GM18870 (cell line): Measurements from ENCODE around the gene GPN1.
"Not testable (repeated sequence)": the region's sequence is repeated elsewhere in the genome, so short reads cannot be mapped to it uniquely, and the experiment has no call there.

ENCODE experiments used
- ATAC-seq: cut with Tn5 transposase; IDR thresholded peaks from one replicate; pipeline ENCODE4 v1.9.1; 2021; ENCODE audit warnings: moderate library complexity; ENCODE audit not compliant: unreplicated experiment

Gene GPN1

DNA sequence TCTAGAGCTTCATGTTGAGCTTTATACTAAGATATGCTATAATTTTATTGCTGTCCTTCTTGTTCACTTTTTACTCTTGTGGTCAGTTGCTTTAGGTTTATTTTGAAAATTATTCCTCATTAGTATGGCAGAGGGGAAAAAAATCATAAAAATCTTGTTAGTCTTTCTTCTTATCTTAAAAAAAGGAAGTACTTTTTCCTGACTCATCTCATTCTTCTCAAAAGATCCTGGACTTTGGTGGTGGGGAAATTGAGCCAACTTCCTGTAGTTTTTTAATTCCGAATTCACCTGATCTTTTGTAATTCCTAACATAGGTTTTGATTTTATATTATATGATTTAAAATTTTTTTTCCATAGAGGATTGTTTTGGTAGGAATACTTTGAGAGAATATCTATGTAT is 38.6 kb downstream of the GPN1 start:
- no peak for ATAC-seq

DNA sequence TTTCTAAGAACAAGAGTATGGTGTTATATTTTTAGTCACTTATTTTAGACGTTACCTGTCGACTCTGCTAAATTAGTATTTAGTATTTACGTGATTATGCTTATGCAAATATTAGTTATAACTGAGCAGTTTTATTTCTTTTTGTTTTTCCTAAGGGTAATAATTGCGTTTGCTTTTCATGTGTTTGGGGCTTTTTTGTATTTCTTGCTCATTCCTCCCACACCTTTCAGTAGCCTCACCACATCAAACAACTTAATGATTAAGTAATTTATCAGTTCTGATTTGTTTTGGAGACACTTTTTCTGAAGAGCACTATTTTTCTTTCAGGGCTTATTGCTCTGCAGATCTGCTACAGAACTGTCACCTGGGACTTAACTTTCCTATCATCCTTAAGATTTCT is 42.4 kb downstream of the GPN1 start:
- no peak for ATAC-seq

DNA sequence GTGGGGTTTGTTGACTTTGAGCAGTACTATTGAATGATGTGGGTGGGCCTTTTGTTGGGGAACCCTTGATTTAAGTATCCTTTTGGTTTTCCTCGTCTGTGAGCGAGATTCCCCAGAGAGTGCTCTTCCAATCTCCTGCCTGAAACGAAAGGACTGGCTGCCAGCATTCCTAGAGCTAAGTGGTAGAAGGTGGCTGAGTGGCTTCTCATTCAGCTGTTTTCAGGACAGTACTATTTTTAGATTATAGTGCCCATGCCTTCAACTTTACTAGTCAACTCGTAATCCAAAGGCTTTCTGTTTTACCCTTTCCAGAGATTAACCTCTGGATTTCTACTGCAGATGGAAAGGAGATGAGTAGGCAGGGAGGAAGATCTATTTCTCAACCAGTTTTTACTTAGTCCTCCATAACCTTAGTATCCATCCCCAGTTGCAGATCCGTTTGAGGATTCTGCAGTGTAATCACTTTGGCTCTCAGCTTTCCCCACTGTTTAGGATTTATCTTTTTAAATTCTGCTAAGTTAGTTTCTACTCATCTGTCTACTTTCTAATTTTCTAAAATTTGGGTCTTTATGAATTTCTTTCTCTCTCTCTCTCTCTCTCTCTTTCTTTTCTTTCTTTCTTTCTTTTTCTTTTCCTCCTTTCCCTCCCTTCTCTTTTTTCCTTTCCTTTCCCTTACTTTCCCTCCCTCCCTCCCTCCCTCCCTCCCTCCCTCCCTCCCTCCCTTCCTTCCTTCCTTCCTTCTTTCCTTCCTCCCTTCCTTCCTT is 44.1 kb downstream of the GPN1 start:
- ATAC-seq: no peak

DNA sequence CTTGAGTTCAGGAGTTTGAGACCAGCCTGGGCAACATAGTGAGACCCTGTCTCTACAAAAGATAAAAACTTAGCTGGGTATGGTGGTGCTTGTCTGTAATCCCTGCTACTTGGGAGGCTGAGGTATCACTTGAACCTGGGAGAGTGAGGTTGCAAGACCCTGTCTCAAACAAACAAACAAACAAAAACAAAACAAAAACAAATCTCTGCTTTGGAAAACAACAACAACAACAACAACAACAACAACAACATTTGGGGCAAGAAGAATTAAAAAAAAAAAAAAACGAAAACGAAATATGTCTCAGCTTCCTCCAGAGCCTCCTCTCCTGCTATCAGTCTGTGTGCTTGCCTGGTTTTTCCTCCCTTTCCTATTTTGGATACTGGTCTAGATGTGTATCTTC is 51.7 kb downstream of the GPN1 start:
- ATAC-seq: no peak

DNA sequence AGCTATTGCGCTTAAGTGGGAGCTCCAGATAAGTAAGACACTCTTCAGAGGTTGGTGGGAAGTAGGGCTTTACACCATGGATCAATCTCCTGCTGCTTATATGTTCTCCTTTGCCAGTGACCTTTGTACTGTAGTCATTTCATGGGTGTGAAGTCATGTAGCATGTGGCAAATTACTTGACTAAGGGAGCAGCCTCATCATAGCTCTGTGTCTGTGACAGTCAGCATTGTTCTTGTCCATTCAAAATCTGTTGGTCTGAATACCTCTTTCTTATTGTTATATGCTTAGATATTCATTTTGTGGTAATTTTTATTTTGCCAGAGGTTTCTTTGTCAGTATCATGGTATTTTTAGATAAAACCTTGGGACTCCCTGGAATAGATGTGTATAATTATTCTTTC is 53.0 kb downstream of the GPN1 start:
- ATAC-seq: no peak

DNA sequence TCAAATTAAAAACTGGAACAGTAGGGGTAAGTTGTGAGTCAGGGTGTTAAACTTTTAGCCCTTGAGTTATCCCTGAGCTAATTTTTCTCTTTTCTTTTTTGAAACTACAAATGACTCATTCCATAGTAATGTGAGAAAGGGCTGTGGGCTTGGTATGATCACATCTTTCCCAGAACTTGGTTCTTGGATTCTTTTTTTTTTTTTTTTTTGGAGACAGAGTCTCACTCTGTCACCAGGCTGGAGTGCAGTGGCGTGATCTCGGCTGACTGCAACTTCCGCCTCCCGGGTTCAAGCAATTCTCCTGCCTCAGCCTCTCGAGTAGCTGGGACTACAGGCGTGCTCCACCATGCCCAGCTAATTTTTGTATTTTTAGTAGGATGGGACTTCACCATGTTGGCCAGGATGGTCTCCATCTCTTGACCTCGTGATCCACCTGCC is 53.5 kb downstream of the GPN1 start:
- not testable (repeated sequence) for ATAC-seq

DNA sequence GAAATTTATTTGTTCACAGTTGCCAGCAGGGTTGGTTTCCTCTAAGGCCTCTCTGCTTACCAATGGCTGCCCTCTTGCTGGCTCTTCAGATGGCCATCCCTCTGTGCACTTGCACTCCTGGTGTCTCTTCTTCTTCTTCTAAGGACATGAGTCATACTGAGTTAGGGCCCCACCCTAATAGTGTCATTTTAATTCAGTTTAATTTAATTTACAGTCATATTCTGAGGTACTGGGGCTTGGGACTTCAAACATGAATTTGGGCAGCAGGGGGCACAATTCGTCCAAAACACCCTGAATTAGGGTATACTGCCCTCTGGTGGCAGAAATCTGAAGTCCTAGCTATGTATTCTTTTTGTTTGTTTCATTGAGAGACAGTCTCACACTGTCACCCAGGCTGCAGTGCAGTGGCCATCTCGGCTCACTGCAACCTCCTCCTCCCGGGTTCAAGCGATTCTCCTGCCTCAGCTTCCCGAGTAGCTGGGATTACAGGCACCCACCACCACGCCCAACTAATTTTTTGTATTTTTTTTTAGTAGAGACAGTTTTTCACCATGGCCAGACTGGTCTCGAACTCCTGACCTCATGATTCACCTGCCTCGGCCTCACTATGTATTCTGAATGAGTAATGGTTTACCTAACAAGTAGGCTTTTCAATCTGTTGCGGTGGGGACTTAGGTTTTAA is 54.7 kb downstream of the GPN1 start:
- no peak for ATAC-seq

DNA sequence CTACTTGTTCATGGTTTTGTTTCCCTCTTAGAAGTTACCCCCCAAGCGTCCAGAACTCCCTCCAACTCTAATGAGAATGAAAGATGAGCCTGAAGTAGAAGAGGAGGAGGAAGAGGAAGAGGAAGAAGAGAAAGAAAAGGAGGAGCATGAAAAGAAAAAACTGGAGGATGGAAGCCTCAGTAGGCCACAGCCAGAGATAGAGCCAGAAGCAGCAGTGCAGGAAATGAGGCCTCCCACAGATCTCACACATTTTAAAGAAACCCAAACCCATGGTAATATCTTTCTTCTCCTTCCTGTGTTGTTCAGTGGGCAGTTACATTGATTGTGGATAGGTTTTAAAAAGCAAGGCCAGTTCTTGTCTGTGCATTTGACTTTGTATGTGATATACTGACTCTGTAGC is 56.2 kb downstream of the GPN1 start:
- not testable (repeated sequence) for ATAC-seq

DNA sequence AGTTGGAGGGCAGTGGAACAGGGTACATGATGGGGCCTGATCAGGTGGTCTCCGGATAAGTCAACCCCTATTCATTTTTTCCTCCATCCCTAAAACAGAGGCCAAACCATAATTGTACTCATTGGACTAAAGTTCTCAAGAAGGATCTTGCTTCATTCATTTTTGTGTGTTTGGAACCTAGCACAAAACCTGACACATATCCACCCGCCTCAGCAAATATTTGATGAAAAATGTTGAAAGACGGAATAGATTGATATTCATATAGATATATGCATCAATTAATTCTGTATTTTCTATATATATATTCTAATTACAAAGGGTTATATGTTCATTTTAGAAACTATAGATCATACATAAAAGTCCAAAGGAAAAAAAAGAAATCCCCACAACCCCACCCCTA is 56.7 kb downstream of the GPN1 start:
- ATAC-seq: no peak

DNA sequence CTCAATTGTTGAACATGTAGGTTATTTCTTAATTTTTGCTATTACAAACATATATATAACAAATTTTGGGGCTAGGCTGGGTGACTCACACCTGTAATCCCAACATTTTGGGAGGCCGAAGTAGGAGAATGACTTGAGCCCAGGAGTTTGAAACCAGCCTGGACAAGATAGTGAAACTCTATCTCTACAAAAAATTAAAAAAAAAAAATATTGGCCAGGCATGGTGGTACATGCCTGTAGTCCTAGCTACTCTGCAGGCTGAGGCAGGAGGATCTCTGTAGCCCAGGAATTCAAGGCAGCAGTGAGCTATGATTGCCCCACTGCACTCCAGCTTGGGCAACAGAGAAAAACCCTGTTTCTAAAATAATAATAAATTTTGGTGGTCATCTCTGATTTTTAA is 58.4 kb downstream of the GPN1 start:
- ATAC-seq: no peak

DNA sequence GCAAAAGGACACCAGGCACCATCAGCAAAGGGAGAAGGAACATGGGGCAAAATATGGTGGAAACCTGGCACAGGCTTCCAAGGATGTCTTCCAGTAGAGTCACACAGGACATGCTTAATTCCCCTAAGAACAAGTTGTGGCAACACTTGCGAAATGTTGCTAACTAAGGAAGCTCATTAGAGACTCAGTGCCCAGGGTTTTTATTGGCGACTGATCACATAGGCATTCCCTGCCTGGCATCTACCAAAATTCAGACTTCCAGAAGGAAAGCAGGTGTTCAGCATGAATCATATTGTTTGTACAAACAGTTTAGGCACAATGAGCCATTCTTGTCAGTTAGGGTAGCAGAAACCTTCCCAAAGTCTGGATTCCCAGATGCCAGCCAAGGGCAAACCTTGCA is 60.6 kb downstream of the GPN1 start:
- no peak for ATAC-seq

DNA sequence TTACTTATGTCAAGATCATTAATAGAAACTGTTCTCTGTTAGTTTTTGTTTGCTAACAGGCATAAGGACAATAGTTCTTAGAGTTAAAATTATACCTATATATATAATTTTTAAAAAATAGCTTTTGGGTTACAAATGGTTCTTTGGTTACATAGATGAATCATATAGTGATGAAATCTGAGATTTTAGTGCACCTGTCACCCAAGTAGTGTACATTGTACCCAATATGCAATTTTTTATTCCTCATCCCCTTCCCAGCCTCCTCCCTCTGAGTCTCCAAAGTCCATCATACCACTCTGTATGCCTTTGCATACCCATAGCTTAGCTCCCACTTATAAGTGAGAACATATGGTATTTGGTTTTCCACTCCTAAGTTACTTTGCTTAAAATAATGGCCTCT is 61.2 kb downstream of the GPN1 start:
- ATAC-seq: no peak

DNA sequence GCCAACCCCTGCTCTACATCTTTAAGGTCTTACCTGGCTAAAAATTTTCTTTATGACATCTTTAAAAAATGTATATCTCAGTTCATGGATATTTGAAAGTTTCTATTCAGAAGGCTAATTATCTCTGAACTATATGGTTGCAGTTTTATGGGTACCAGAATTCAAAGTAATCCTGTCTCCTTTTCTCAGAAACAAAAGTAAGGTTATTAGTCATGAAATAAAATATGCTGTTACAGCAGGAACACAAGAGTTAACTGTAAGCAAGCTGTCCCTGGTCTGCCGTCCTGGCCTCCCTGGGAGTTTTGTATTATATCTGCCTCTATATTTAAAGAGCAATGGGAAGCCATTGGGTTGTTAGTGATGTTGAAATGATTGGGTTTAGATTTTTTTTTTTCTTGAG is 68.8 kb downstream of the GPN1 start:
- no peak for ATAC-seq
